Measurements from ENCODE around the gene ADIPOQ.

- TF ChIP-seq POLR2A (IDR thresholded peaks at IDR 0.05): no peak
- no peak for TF ChIP-seq CTCF (IDR thresholded peaks at IDR 0.05)
These were observed 19.1 kb upstream of the ADIPOQ start for GRCh38 chr3:186823386-186823785.

All from thyroid gland (tissue), 4 donors.